Measurements from ENCODE around the gene CHAC1.

The CHAC1 gene

DNA sequence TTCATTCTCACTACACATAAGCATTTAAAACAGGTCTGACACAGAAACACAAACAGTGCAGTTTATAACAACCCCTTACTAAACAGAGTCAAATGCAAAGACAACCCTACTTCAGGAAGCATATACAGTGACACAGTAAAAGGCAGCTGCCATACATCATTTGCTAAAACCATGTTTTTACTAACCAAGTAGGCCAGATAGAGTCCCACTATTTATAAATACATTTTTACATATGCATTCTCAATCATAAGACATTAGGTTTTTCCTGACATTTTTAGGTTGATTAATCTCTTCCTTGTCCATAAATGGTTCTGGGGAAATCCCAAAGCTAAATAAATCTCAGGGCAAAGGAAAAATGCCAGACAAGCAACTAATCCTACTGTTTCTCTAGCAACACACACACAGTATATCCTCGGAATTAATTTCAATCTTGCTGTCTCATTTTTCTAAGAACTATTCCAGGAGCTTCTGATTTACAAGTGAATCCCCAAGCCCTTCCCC, 39.0 kb downstream of the CHAC1 start:
- Histone ChIP-seq H2AFZ (ENCODE audit: low read depth, low read length, severe bottlenecking) (no peak overlapping the region), H3K27ac (ENCODE audit: low read depth, low read length) (no peak overlapping the region), H3F3A (ENCODE audit: insufficient read depth) (no peaks in the 10 kb centered on the region), H3K9me2 (replicated peaks; ENCODE audit: insufficient read depth, low read length) (no peaks in the 10 kb centered on the region), H3K9me3 (ENCODE audit: insufficient read depth, low read length) (no peaks in the 10 kb centered on the region), H3K27me3 (ENCODE audit: low read length) (no peaks in the 10 kb centered on the region), H4K20me1 (ENCODE audit: low read depth, low read length) (no peaks in the 10 kb centered on the region), H3K9ac (ENCODE audit: low read length) (no peak overlapping the region), H3K79me2 (ENCODE audit: insufficient read depth, low read length) (no peaks in the 10 kb centered on the region), H3K4me3 (ENCODE audit: insufficient read depth, low read length, poor library complexity, severe bottlenecking) (no peak overlapping the region), H3K4me2 (ENCODE audit: low read depth, low read length, poor library complexity, severe bottlenecking) (no peak overlapping the region), H3K36me3 (ENCODE audit: low read length) (peaks cover 9% of the 10 kb centered on the region; the same call in 1 of the 2 replicates)
- no peak for TF ChIP-seq EZH2phosphoT487 (conservative IDR thresholded peaks at IDR 0.05; ENCODE audit: low read length)
- TF ChIP-seq, protein P1, sequence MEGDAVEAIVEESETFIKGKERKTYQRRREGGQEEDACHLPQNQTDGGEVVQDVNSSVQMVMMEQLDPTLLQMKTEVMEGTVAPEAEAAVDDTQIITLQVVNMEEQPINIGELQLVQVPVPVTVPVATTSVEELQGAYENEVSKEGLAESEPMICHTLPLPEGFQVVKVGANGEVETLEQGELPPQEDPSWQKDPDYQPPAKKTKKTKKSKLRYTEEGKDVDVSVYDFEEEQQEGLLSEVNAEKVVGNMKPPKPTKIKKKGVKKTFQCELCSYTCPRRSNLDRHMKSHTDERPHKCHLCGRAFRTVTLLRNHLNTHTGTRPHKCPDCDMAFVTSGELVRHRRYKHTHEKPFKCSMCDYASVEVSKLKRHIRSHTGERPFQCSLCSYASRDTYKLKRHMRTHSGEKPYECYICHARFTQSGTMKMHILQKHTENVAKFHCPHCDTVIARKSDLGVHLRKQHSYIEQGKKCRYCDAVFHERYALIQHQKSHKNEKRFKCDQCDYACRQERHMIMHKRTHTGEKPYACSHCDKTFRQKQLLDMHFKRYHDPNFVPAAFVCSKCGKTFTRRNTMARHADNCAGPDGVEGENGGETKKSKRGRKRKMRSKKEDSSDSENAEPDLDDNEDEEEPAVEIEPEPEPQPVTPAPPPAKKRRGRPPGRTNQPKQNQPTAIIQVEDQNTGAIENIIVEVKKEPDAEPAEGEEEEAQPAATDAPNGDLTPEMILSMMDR (IDR thresholded peaks at IDR 0.05; ENCODE audit: insufficient read depth, low read length, poor library complexity, severe bottlenecking): no peak

DNA sequence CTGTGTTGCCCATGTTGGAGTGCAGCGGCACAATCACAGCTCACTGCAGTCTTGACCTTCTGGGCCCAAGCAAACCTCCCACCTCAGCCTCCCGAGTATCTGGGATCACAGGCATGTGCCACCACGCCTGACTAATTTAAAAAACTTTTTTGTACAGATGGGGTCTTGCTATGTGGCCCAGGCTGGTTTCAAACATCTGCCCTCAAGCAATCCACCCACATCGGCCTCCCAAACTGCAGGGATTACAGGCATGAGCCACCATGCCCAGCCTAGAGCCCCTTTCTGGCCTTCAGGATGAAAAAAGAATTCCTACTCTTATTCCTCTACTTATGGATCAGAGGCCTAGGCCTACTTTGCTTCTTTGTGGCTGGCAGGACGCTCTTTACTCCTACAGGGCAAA, 39.6 kb downstream of the CHAC1 start:
- no peak overlapping the region for H3K4me3 ChIP-seq (ENCODE audit: insufficient read depth, low read length, poor library complexity, severe bottlenecking)
- peaks cover 4% of the 10 kb centered on the region; the same call in 1 of the 2 replicates for H3K36me3 ChIP-seq (ENCODE audit: low read length)
- H3K79me2 ChIP-seq (ENCODE audit: insufficient read depth, low read length): no peaks in the 10 kb centered on the region
- H3F3A ChIP-seq (ENCODE audit: insufficient read depth): no peaks in the 10 kb centered on the region
- H4K20me1 ChIP-seq (ENCODE audit: low read depth, low read length): no peaks in the 10 kb centered on the region
- H3K9me2 ChIP-seq (replicated peaks; ENCODE audit: insufficient read depth, low read length): no peaks in the 10 kb centered on the region
- H3K9ac ChIP-seq (ENCODE audit: low read length): no peak overlapping the region
- no peak overlapping the region for H3K27ac ChIP-seq (ENCODE audit: low read depth, low read length)
- H3K9me3 ChIP-seq (ENCODE audit: insufficient read depth, low read length): no peaks in the 10 kb centered on the region
- H3K4me2 ChIP-seq (ENCODE audit: low read depth, low read length, poor library complexity, severe bottlenecking): no peak overlapping the region
- TF ChIP-seq, protein P1 (IDR thresholded peaks at IDR 0.05; ENCODE audit: insufficient read depth, low read length, poor library complexity, severe bottlenecking): no peak
- TF ChIP-seq EZH2phosphoT487 (conservative IDR thresholded peaks at IDR 0.05; ENCODE audit: low read length): no peak
- H3K27me3 ChIP-seq (ENCODE audit: low read length): no peaks in the 10 kb centered on the region
- no peak overlapping the region for H2AFZ ChIP-seq (ENCODE audit: low read depth, low read length, severe bottlenecking)

DNA sequence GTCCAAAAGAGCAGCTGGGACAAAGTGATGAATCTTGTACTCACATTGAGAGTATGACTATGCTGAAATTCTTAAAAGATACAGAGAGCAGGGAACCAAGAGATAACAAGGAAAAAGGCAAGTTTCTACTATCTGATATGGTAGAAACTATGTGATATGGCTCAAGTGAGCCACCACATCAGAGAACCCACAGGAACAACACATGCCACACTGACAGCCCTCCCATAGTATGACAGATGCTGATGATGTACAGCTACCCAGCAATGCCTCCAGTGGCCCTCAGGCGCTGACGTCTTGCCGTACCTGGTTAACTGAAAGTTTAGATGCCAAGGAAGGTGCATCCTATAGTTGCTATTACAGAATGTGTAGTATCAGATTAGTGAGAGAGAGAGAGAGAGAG, 42.4 kb downstream of the CHAC1 start:
- H3K79me2 ChIP-seq (ENCODE audit: insufficient read depth, low read length): no peaks in the 10 kb centered on the region
- TF ChIP-seq EZH2phosphoT487 (conservative IDR thresholded peaks at IDR 0.05; ENCODE audit: low read length): no peak
- TF ChIP-seq, protein P1 (IDR thresholded peaks at IDR 0.05; ENCODE audit: insufficient read depth, low read length, poor library complexity, severe bottlenecking): no peak
- H3K36me3 ChIP-seq (ENCODE audit: low read length): peaks cover 2% of the 10 kb centered on the region; the same call in 1 of the 2 replicates
- H4K20me1 ChIP-seq (ENCODE audit: low read depth, low read length): no peaks in the 10 kb centered on the region
- no peaks in the 10 kb centered on the region for H3K9me2 ChIP-seq (replicated peaks; ENCODE audit: insufficient read depth, low read length)
- H2AFZ ChIP-seq (ENCODE audit: low read depth, low read length, severe bottlenecking): no peak overlapping the region
- no peaks in the 10 kb centered on the region for H3K27me3 ChIP-seq (ENCODE audit: low read length)
- H3F3A ChIP-seq (ENCODE audit: insufficient read depth): no peaks in the 10 kb centered on the region
- no peak overlapping the region for H3K9ac ChIP-seq (ENCODE audit: low read length)
- H3K9me3 ChIP-seq (ENCODE audit: insufficient read depth, low read length): no peaks in the 10 kb centered on the region
- H3K4me2 ChIP-seq (ENCODE audit: low read depth, low read length, poor library complexity, severe bottlenecking): no peak overlapping the region
- no peak overlapping the region for H3K27ac ChIP-seq (ENCODE audit: low read depth, low read length)
- H3K4me3 ChIP-seq (ENCODE audit: insufficient read depth, low read length, poor library complexity, severe bottlenecking): no peak overlapping the region
